ENCODE results near the gene PXYLP1.

The PXYLP1 gene

DNA sequence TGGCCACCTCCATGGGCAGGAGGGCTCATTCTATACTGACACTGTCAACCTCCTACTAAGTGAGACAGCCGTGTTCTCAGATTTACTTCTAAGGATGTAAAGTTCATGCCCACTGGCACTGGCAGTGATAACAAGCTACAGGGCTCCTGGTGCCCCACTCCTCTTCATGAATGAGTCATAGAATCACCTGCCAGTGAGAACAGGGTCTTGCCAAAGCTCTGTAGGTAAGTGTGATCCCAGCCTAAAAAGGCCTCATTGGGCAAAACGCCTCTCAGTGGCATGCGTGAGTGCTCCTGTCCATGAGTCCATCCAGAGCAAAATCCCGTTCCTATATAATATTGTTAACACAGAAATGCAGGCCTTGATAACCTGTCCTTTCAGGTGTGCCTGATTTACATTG lies 17.4 kb downstream of the PXYLP1 start:
- no peak for DNase-seq (ENCODE audit: low read depth)

DNA sequence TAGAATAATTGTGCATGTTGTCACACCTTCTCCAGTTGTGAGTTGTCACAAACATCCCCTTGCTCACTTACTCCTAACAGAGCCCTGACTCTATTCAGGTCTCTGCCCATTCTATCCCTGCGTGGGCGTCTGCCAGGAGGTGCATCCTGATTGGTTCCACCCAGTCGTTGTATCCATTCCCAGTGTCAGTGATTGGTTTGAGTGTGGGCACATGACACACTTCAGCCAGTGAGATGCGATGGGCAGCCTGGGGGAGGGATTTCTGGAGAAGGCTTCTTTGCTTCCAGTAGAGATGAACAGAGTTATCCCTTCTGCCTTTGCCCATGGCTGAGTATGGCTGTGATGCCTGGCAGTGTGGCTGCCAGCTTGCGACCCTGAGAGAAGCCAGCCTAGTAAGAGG lies 18.7 kb downstream of the PXYLP1 start:
- no peak for DNase-seq (ENCODE audit: low read depth)

DNA sequence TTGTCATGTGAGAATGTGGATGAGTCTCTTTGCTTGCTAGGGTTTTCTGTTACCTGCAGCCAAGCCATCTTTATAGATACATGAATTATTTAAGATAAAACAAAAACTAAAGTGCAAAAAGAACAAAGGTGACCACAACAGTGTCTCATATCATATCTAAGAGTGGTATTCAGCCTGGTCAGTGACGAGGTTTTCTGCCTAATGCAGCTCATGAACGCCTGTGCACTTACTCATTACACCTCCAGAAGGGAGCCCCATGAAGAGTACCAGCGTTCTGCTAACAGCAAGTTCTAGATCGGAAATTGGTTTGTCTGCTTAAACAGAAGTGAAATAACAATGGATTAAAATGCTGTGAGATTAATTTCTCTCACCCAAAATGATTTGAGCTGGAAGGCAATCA lies 19.2 kb downstream of the PXYLP1 start:
- no peak for DNase-seq (ENCODE audit: low read depth)

DNA sequence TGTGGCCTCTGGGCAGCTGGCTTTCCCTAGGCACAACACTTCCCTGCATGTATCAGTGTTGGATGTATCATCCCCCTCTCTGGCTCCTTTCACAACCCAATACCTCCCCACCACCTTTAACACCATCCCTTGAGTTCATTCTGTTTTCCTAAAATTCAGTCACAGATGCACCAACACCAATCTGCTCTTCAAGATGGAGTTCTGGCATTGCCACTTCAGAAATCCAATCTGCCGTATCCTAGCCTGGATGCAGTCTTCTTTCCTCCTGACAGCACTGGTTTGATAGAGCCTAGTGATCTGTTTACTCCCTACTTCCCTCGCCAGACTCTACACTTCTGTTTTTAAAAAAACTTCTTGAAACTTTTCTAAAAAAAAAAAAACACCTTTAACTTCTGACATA lies 21.7 kb downstream of the PXYLP1 start:
- DNase-seq (ENCODE audit: low read depth), result no peak

DNA sequence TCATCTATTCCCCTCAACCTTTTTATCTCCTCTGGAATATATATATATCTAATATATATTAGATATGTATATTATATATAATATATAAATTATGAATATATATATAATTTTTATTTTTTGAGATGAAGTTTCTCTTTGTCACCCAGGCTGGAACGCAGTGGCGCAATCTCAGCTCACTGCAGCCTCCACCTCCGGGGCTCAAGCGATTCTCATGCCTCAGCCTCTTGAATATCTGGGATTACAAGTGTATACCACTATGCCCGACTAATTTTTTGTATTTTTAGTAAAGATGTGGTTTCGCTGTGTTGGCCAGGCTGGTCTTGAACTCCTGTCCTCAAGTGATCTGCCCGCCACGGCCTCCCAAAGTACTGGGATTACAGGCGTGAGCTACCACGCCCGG lies 22.2 kb downstream of the PXYLP1 start:
- no peak for DNase-seq (ENCODE audit: low read depth)

DNA sequence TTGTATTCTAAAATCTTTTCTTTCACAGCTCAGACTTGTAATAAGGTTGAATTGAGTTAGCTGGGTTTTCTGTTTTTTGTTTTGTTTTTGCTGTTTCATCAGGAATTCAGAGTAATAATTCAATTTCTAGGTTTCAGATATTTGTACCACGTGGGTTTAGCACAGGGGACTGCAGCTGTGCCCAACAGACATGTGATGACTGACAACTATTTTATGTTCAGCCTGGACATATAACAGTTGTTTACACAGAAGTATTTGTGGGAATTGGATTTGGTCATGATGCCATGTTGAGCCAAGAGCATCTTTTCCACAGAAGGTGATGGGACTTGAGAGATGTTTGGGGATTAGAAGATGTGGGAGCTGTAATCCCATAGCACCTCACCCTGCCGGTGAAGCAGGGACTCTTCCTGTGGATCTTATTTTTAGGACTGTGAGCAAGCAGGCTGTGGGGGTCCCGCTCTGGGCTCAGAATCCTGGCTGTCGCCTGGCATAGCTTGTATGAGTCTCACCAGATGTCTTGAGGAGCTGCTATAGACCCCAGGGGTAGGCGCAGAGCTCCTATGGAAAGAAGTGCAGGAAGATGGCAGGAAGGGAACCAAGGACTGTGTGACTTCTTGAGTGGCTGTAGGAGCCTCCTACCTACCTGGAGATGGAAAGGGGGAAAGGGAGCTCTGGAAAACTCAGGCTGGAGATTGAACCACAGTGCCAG lies 23.7 kb downstream of the PXYLP1 start:
- no peak for DNase-seq (ENCODE audit: low read depth)

DNA sequence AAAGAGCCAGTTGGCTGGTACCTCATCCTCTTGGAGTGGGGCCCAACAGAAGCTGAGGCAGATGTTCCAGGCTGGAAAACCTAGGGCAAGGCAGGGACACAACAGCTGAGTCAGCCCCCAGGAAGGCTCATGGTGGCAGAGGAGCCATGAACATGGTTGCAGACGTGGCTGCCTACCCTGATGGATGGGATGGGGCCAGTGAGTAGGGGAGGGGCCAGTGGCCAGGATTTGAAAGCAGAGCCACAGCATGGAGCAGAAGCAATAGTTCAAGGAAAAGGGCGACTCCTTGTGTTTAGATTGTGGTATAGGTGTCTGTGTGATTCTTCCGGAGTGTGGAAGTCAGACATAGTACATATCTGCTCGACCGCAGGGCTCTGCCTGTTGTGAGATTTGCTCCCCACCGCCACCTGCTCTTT lies 24.2 kb downstream of the PXYLP1 start:
- DNase-seq (ENCODE audit: low read depth), result no peak

DNA sequence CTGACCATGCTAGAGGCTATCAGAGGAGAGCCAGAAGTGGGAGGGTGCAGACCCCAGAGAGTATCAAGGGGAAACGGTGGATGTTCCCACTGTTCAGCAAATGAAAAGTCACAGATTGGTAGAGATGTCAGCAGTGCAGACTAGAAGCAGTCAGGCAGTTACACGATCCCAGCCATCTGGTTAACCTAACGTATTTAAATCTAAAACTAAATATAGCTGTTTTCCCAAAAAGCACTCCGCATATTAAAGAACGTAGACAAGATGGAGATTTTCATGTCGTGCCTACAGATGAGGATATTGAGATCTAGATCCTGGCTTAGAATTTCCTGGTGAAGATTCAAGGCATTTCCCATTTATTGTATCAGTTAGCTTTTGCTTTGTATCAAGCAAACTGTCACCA lies 25.2 kb downstream of the PXYLP1 start:
- no peak for DNase-seq (ENCODE audit: low read depth)

DNA sequence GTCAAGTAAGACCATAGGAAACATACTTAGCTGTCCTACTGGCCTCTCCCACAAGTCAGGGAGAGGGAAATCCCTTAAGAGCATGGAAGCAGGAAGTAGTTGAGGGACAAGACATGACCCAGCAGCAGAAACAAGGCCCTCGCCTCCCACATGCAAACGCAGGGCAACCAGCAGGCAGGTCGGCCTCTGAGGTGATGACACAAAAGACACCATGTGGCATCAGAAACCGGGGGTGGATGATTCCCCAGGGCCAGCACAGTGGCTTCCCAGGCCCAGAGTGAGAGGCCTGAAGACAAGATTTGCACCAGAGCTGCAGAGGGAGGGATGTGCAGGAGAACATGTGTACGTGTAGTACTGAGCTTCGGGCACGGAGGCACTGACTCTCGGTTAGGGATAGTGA lies 26.3 kb downstream of the PXYLP1 start:
- no peak for DNase-seq (ENCODE audit: low read depth)

DNA sequence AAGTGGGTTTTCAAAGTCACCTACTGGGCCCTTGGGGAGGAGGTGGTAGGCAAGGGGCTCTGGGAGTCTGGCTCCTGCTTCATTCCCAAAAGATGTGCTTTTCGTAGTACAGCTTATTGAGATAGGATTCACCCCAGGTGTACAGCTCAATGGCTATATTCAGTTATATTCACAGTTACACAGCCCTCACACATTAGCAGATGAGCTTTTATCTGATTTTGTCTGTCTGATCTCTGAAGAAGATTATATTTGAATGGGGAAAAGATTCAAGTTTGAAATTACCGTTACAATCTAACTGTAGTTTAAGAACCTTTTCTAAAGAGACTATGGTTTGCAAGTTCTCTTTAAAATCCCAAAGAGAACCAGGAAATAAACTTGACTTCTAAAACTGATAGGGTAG lies 27.3 kb downstream of the PXYLP1 start:
- DNase-seq (ENCODE audit: low read depth), result no peak

DNA sequence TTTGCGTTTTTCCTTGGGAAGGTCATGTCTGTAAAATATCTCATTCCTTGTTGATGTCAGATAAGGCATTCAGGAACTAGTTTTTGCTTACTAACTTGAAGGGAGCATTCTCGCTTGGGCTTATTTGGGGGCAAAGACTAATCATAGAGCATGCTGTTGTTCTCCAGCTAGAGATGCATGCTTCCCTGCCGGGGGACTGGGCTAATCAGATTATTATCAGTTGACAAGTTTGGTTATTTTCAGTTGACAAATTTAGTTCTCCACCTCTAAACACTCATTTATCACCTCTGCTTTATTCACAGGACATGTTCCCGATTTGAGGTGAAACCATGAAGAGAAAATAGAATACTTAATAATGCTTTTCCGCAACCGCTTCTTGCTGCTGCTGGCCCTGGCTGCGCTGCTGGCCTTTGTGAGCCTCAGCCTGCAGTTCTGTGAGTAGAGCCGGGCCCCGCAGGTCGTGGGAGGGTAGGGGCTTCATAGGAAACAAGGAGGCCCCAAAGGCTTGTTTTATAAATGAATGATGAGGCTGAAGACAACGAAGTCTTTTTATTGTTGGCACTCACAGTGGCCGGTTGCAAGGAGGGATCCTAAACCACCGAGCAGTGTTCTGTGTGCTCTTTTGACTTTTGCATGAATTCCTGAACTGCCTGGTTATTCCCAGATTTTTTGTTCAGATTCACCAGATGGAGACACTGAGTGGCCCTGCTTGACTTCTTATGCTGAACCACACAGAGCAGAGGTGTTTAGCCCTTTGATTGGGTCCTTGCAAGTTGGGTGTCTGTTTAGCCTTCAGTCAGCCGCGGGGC lies 28.4 kb downstream of the PXYLP1 start:
- no peak for DNase-seq (ENCODE audit: low read depth)

DNA sequence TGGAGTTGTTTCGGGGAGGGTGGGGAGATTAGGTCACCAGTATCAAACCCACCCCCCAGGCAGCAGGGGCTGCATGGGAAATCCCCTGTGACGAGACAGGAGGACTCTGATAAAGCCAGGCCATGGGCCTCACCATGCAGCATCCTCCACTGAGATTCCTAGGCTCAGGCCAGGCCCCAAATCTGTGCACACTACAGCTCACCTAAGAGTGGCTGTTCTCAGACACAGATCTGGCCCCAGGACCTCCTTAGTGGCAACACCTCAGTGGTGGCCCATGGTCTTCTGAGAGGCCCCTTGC lies 29.0 kb downstream of the PXYLP1 start:
- DNase-seq (ENCODE audit: low read depth), result no peak

DNA sequence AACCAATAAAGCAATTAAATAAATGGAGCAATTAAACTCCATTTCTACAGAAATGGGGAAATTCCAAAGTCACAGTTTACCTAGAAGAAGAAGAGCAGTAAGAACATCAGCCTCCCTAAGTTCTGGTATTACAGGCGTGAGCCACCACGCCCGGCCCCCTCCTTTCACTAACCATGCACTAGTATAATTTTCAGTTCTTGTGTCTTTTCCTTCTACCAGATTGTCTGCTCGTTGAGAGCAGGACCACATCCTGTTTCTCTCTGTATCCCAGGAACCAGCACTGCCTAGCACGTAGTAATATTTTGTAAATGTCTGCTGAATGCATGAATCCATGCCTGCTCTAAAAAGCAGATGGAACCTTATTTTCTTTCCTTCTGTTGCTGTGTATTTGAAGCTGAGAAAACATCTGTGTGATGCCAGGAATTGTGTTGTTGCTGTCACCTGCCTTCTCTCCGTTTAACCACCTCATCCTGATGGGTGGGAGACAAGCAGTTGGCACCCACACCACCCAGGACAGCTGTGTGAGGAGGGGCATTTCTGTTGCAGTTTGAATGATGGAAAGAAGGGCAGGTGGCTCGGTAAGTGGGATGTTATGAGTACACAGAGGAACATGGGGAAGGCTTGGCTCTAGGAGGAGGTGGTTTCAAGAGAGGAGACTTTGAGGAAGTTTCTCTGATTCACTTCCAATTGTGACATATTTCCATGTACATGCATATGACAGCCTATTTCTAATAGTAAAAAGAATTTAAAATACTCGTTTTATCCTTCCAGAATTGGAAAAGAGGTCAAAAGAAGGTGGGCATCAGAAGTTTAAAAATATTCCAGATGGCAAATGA lies 30.1 kb downstream of the PXYLP1 start:
- DNase-seq (ENCODE audit: low read depth), result no peak

DNA sequence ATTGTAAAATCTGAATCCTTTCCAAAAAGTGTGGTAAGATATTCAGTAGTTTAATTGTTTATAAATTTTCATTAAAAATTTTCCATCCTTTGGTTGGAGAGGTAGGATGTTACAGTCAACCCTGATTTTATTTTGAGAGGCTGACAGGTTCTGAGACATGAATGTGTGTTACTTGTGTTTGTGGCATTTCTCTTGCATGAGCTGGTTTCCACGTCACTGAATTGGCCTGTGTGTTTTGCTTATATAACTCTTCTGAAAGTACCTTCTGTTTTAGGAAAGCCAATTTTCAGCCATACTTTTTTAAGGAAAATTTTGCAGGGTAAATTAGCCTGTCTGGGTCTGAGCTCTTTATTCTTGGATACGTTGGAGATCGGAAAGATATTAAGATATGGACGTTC lies 30.7 kb downstream of the PXYLP1 start:
- DNase-seq (ENCODE audit: low read depth), result no peak

DNA sequence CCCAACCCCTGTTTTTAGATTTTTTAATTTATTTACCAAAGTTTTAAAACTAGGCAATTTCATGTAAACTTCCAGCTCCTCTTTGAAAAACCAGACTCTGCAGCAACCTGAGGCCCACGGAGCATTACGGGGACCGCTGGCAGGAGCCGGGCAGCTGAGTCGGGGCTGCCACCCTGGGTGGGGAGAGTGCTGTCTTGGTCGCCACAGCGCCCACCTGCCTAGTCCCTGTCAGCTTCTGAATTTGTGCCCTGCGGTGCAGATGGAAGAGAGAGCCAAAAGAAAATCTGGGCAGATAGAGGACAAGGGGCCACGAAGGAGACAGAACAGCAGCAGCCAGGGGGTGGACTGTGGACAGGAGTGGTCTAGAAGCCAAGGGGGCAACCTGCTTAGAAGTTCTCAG lies 34.6 kb downstream of the PXYLP1 start:
- DNase-seq (ENCODE audit: low read depth), result no peak

DNA sequence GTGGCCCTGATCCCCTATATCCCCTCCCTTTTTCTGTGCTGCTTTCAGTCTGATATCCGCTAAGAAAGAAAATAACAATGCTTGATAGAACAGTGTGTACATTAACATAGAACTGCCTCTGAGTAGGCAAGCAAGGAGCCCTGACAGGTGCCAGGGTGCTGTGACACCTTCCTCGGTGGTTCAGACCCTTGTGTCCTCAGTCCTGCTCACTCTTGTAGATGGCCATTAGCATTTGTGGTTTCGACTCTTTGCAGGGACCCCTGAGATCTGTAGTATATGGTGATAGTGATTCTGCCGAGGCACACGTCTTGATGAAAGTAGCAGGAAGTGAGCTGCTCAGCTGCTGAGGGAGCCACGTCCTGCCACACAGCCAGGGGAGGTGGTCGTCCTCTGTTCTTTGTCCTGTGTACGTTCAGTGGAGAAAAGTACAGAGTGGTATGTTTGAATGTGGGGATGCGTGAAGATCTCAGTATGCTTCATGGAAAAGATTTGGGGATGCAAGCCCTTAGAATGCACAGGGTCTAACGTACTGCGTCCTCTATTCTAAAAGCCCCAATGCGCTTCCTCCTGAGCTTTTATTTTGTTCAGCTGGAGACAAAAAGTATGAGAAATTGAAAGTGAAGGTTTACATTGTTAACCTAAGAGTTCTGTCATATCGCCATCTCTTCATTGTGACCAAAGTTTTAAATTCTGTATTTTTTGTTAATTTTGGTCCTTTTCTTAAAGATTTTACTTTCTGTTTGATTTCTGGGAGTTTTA lies 35.4 kb downstream of the PXYLP1 start:
- no peak for DNase-seq (ENCODE audit: low read depth)

DNA sequence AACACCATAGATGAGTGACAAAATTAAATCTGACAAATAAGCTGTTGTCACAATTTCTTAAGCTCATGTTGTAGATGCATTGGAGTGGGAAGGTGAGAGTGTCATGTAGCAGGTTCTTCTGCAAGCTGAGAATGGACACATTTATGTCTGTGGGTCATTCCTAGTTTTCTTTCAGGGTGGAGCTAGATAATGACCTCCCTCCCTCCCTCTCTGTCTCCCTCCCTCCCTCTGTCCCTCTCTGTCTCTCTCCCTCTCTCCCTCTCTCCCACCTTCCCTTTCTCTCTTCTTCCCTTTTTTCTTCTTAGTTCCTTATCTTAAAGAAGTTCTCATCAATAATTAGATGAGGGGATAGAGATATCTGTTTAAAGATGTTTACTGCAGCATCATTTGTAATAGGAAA lies 36.0 kb downstream of the PXYLP1 start:
- no peak for DNase-seq (ENCODE audit: low read depth)

DNA sequence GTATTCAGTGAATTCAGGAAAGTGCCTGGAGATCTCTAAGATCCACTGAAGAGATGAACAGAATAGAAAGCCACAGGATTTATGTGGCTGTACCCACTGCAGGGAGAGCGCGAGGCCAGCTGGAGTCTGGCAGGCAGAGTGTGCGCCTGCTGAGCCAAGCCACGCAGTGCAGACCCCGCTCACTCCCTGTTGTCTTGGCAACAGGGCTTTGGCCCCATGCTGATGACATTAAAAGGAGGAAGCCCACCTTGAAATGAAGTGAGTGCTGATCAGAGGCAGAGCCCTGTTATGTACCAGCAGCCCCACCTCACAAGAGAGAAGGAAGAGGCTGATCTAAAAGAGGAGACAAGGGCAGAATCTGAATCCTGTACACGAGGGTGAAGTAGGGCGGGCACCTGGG lies 36.7 kb downstream of the PXYLP1 start:
- DNase-seq (ENCODE audit: low read depth), result no peak

DNA sequence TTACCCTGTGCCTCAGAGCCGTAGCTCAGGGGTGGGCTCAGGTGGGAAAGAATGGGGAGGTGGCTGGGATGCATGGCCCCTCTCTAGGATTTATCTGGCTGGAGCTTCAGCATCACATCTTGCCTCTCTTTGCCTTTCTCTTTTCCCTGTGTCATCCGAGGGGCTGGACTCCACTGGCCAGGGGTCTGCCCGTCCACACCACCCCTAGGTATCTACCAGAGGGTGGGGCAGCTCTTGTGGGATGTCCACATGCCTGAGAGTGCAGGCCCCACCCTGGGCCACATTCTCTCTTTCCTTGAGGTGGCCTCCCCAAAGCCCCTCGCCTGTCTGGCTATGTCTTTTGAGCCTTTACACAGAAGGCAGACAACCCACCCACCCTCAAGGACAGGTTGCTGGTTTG lies 37.2 kb downstream of the PXYLP1 start:
- DNase-seq (ENCODE audit: low read depth), result no peak

DNA sequence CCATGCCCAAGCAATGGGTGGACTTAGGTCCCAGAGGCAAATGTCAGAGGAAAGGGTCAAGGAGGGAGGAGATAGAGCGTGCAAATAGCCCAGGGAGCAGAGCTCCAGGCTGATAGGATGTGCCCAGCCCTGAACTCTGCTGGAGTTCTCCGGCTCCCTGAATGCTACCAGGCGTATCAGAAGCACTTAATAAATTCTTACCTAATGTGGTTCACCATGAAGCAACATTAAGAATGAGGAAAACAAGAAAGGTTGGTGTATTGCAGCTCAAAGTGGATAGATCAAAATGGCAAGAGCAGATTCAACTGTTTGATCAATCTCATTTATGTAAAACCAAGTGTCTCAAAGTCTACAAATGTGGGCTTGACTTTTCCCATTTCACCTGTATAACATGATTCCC lies 38.3 kb downstream of the PXYLP1 start:
- no peak for DNase-seq (ENCODE audit: low read depth)

DNA sequence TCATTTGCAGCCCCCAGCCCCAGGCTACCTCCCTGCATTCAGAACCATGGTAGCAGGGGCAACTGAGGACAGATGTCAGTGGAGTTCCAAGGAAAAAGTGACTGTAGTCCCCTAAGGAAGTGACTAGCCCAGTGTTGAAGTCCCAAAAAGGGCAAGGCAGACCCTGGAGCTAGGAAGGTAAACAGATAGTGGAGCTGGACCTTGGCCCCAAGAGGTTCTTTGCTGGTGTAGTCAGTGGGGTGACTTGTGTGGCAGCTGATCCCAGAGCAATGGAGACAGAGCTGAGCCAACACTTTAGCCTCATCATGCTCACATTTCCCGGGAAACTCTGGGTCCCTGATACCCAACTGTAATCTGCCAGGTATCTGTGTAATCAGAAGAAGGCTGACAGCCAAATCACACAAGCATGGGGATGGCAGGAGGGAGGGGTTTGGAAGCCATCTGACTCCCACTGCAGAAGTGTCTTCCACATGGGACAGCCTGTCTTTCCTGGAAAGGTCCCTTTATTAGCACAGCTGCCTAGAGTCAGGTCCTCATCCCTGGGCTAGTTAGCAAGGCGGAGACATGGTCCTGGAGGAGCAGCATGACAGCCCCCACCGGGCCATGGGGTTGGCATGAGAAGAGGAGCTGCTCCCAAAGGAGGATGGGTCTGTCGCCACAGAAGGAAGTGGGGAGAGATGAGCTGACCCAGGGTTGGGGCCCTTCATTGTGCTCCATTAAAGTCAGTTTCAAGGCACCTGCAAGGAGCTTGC lies 39.8 kb downstream of the PXYLP1 start:
- no peak for DNase-seq (ENCODE audit: low read depth)
